GM13976 (cell line): Measurements from ENCODE around the gene CTNNBIP1.
"Not testable (repeated sequence)": the region's sequence is repeated elsewhere in the genome, so short reads cannot be mapped to it uniquely, and the experiment has no call there.

Source experiments
- DNase-seq: peaks from one replicate; pipeline ENCODE4 v3.0.0; 2012; ENCODE audit warnings: low spot score
- in situ Hi-C: fragments of 300-500 bp; cut with MboI; formaldehyde crosslinking; loops from one replicate; pipeline ENCODE4 v1.12.0; 2022; ENCODE audit warnings: low sequenced_read_pairs, mixed read lengths, inconsistent platforms; ENCODE audit not compliant: unreplicated experiment
- TF ChIP-seq, protein P1 (sequence below): IDR thresholded peaks from 2 replicates; pipeline ENCODE4 v1.5.1; 2012; ENCODE audit warnings: borderline replicate concordance, mild to moderate bottlenecking; ENCODE audit not compliant: insufficient read depth; ENCODE audit errors: extremely low read depth, missing control alignments, control extremely low read depth

CTNNBIP1 gene

GRCh38 chr1:9807541-9807940 lies 102.5 kb downstream of the CTNNBIP1 start:
- TF ChIP-seq, protein P1, sequence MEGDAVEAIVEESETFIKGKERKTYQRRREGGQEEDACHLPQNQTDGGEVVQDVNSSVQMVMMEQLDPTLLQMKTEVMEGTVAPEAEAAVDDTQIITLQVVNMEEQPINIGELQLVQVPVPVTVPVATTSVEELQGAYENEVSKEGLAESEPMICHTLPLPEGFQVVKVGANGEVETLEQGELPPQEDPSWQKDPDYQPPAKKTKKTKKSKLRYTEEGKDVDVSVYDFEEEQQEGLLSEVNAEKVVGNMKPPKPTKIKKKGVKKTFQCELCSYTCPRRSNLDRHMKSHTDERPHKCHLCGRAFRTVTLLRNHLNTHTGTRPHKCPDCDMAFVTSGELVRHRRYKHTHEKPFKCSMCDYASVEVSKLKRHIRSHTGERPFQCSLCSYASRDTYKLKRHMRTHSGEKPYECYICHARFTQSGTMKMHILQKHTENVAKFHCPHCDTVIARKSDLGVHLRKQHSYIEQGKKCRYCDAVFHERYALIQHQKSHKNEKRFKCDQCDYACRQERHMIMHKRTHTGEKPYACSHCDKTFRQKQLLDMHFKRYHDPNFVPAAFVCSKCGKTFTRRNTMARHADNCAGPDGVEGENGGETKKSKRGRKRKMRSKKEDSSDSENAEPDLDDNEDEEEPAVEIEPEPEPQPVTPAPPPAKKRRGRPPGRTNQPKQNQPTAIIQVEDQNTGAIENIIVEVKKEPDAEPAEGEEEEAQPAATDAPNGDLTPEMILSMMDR: no peak
- in situ Hi-C loops: no loop called here
- DNase-seq: no peak

- DNase-seq, in situ Hi-C loops: not testable (repeated sequence)
Observed at GRCh38 chr1:9805972-9806371, 104.1 kb downstream of the CTNNBIP1 start.

DNA sequence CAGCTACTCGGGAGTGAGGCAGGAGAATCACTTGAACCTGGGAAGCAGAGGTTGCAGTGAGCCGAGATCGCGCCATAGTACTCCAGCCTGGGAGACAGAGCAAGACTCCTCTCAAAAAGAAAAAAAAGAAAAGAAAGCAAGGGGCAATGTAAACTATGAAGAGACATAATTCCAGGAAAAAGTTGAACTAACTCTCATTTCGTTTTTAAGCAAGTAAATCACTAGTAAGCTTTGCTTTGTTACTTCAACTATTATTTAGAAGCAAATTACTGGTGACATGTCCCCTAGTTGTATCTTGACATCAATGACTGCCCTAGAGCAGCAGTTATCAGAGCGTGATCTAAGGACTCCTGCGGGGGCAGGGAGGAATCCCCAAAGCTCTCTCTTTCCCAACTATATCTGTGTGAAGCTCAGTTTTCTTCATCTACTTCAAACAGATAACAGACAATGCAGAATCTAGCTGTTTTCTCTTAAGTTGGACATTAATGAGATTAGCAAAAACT lies 105.0 kb downstream of the CTNNBIP1 start:
- in situ Hi-C loops: no loop called here
- TF ChIP-seq, protein P1: no peak
- DNase-seq: no peak

DNA sequence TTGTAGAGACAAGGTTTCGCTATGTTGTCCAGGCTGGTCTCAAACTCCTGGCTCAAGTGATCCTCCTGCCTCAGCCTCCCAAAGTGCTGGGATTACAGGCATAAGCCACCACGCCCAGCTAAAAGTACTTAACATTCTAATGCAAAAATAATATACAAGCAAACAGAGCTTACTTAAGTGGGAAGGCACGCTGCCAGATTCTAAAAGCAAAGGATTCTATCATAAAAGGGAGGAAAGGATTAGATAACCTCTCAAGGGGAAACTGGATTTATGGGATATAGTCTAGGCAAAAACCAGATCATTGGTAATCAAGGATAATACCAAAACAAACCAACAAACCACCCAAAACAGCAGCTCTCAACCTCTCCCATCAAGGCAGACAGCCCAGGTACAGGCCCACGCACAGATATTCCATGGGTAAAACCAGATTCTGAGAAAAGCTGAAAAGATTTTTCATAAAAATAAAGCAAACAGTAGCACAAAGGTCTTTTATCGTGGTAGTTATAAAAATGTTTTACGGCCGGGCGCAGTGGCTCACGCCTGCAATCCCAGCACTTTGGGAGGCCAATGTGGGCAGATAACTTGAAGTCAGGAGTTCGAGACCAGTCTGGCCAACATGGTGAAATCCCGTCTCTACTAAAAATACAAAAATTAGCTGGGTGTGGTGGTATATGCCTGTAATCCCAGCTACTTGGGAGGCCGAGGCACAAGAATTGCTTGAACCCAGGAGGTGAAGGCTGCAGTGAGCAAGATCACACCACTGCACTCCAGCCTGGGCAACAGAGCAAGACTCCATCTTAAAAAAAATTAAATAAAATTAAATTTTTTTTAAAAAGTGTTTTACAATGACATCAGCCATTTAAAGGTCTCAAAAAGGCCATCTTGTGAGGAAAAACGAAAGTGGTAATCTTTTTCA lies 106.8 kb downstream of the CTNNBIP1 start:
- DNase-seq, in situ Hi-C loops: not testable (repeated sequence)

GRCh38 chr1:9801909-9802308 lies 108.2 kb downstream of the CTNNBIP1 start:
- in situ Hi-C loops: no loop called here
- TF ChIP-seq, protein P1: no peak
- no peak for DNase-seq
